Neural cell (in vitro differentiated cells): ENCODE results near the gene PXK. TPM values are rescaled to one million over a fixed set of nuclear protein-coding genes. Genes with fewer than 3 reads are reported as not detected.

ENCODE experiments used
- H2AFZ ChIP-seq: fragments of 200-600, 300-800 bp; sonication (generic), shearing (Covaris generic); 2 replicates; pipeline ENCODE4 v1.6.0; 2014; ENCODE audit warnings: low read depth, mild to moderate bottlenecking, antibody characterized with exemption, low read length, moderate library complexity
- H3F3A ChIP-seq: fragments of 200-600 bp; shearing (Covaris generic); 2 replicates; pipeline ENCODE4 v1.6.1; 2016; ENCODE audit warnings: mild to moderate bottlenecking, moderate library complexity, mixed read lengths, antibody characterized with exemption, low read length; ENCODE audit not compliant: insufficient read depth, poor library complexity, severe bottlenecking
- H3K27ac ChIP-seq: fragments of 200-600, 300-800 bp; sonication (generic), shearing (Covaris generic); 2 replicates; pipeline ENCODE4 v1.5.1; 2014; ENCODE audit warnings: mild to moderate bottlenecking, low read length, moderate library complexity
- H3K27me3 ChIP-seq: fragments of 300-800, 200-600 bp; sonication (generic), shearing (Covaris generic); 2 replicates; pipeline ENCODE4 v1.6.0; 2014; ENCODE audit warnings: mild to moderate bottlenecking, low read depth, low read length, moderate library complexity; ENCODE audit not compliant: insufficient read depth
- H3K36me3 ChIP-seq: fragments of 300-800, 200-600 bp; sonication (generic), shearing (Covaris generic); 2 replicates; pipeline ENCODE4 v1.5.1; 2014; ENCODE audit warnings: mild to moderate bottlenecking, antibody characterized with exemption, low read length, moderate library complexity; ENCODE audit not compliant: insufficient read depth
- H3K4me2 ChIP-seq: fragments of 300-800, 200-600 bp; sonication (generic), shearing (Covaris generic); 2 replicates; pipeline ENCODE4 v1.6.0; 2014; ENCODE audit warnings: mild to moderate bottlenecking, low read length
- H3K4me3 ChIP-seq: fragments of 300-800, 200-600 bp; sonication (generic), shearing (Covaris generic); 2 replicates; pipeline ENCODE4 v1.5.1; 2014; ENCODE audit warnings: mild to moderate bottlenecking, low read length, moderate library complexity
- H3K79me2 ChIP-seq: fragments of 200-600 bp; shearing (Covaris generic); replicated peaks from 2 replicates; pipeline ENCODE4 v1.6.0; 2014; ENCODE audit warnings: mild to moderate bottlenecking, low read length, moderate library complexity; ENCODE audit not compliant: insufficient read depth
- H3K9ac ChIP-seq: fragments of 300-800, 200-600 bp; sonication (generic), shearing (Covaris generic); 2 replicates; pipeline ENCODE4 v1.6.1; 2016; ENCODE audit warnings: mild to moderate bottlenecking, low read length, mixed read lengths
- H3K9me2 ChIP-seq: fragments of 200-600 bp; shearing (Covaris generic); 2 replicates; pipeline ENCODE4 v1.6.1; 2016; ENCODE audit warnings: mild to moderate bottlenecking, low read length, mixed read lengths; ENCODE audit not compliant: insufficient read depth
- H3K9me3 ChIP-seq: fragments of 200-600, 300-800 bp; sonication (generic), shearing (Covaris generic); 2 replicates; pipeline ENCODE4 v1.6.1; 2016; ENCODE audit warnings: mild to moderate bottlenecking, mixed run types, low read length, moderate library complexity, mixed read lengths
- H4K20me1 ChIP-seq: fragments of 200-600 bp; shearing (Covaris generic); 2 replicates; pipeline ENCODE4 v1.6.1; 2016; ENCODE audit warnings: mild to moderate bottlenecking, mixed run types; ENCODE audit not compliant: insufficient read depth
- EP300 ChIP-seq: fragments of 450-650 bp; conservative IDR thresholded peaks from 2 replicates; pipeline ENCODE4 v1.6.1; 2014; ENCODE audit warnings: antibody characterized with exemption, mild to moderate bottlenecking, moderate library complexity; ENCODE audit not compliant: poor library complexity, severe bottlenecking
- EZH2 ChIP-seq: fragments of 200-600, 300-800 bp; shearing (Covaris generic), sonication (generic); IDR thresholded peaks from 2 replicates; pipeline ENCODE4 v1.6.1; 2014; ENCODE audit warnings: antibody characterized with exemption, low read length, borderline replicate concordance, mild to moderate bottlenecking; ENCODE audit not compliant: insufficient read depth, poor library complexity, severe bottlenecking
- MXI1 ChIP-seq: fragments of 450-650 bp; conservative IDR thresholded peaks from 2 replicates; pipeline ENCODE4 v1.6.1; 2014; ENCODE audit warnings: antibody characterized with exemption, mild to moderate bottlenecking; ENCODE audit not compliant: poor library complexity, severe bottlenecking
- POLR2AphosphoS5 ChIP-seq: IDR thresholded peaks from 2 replicates; pipeline ENCODE4 v1.6.1; 2012
- RAD21 ChIP-seq: fragments of 450-650 bp; conservative IDR thresholded peaks from 2 replicates; pipeline ENCODE4 v1.6.1; 2014; ENCODE audit warnings: antibody characterized with exemption, mild to moderate bottlenecking, moderate library complexity
- SMC3 ChIP-seq: fragments of 450-650 bp; conservative IDR thresholded peaks from 2 replicates; pipeline ENCODE4 v1.6.1; 2014; ENCODE audit warnings: antibody characterized with exemption, mild to moderate bottlenecking, moderate library complexity; ENCODE audit not compliant: poor library complexity
- TAF1 ChIP-seq: IDR thresholded peaks from 2 replicates; pipeline ENCODE4 v1.6.1; 2012; ENCODE audit warnings: low read depth
- polyA plus RNA-seq: library from polyadenylated mRNA; depleted of rRNA; stranded (reverse); fragments of >200 nt; gene quantifications from 2 replicates; pipeline ENCODE4 v1.2.3, GENCODE V29; 2014
- TF ChIP-seq, protein P1 (sequence below): fragments of 450-650 bp; IDR thresholded peaks from 2 replicates; pipeline ENCODE4 v1.5.1; 2014; ENCODE audit warnings: antibody characterized with exemption, mild to moderate bottlenecking, moderate library complexity; ENCODE audit not compliant: poor library complexity, severe bottlenecking
- TF ChIP-seq, protein P2 (sequence below): IDR thresholded peaks from 2 replicates; pipeline ENCODE4 v1.6.1; 2012; ENCODE audit warnings: borderline replicate concordance

PXK gene
- polyA plus RNA-seq, 1 donor from 2014 or later: 37.7 TPM

- H2AFZ ChIP-seq: no peak overlapping the region
- no peaks in the 10 kb centered on the region for H4K20me1 ChIP-seq
- peak overlapping the region; percentile 81 for H3K4me3 ChIP-seq
- H3K9me3 ChIP-seq: no peaks in the 10 kb centered on the region
- TF ChIP-seq EP300 (no peak), SMC3 (no peak), MXI1 (no peak), TAF1 (no peak), POLR2AphosphoS5 (no peak), RAD21 (no peak), EZH2 (no peak)
- TF ChIP-seq, protein P1, sequence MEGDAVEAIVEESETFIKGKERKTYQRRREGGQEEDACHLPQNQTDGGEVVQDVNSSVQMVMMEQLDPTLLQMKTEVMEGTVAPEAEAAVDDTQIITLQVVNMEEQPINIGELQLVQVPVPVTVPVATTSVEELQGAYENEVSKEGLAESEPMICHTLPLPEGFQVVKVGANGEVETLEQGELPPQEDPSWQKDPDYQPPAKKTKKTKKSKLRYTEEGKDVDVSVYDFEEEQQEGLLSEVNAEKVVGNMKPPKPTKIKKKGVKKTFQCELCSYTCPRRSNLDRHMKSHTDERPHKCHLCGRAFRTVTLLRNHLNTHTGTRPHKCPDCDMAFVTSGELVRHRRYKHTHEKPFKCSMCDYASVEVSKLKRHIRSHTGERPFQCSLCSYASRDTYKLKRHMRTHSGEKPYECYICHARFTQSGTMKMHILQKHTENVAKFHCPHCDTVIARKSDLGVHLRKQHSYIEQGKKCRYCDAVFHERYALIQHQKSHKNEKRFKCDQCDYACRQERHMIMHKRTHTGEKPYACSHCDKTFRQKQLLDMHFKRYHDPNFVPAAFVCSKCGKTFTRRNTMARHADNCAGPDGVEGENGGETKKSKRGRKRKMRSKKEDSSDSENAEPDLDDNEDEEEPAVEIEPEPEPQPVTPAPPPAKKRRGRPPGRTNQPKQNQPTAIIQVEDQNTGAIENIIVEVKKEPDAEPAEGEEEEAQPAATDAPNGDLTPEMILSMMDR: no peak
- TF ChIP-seq, protein P2, sequence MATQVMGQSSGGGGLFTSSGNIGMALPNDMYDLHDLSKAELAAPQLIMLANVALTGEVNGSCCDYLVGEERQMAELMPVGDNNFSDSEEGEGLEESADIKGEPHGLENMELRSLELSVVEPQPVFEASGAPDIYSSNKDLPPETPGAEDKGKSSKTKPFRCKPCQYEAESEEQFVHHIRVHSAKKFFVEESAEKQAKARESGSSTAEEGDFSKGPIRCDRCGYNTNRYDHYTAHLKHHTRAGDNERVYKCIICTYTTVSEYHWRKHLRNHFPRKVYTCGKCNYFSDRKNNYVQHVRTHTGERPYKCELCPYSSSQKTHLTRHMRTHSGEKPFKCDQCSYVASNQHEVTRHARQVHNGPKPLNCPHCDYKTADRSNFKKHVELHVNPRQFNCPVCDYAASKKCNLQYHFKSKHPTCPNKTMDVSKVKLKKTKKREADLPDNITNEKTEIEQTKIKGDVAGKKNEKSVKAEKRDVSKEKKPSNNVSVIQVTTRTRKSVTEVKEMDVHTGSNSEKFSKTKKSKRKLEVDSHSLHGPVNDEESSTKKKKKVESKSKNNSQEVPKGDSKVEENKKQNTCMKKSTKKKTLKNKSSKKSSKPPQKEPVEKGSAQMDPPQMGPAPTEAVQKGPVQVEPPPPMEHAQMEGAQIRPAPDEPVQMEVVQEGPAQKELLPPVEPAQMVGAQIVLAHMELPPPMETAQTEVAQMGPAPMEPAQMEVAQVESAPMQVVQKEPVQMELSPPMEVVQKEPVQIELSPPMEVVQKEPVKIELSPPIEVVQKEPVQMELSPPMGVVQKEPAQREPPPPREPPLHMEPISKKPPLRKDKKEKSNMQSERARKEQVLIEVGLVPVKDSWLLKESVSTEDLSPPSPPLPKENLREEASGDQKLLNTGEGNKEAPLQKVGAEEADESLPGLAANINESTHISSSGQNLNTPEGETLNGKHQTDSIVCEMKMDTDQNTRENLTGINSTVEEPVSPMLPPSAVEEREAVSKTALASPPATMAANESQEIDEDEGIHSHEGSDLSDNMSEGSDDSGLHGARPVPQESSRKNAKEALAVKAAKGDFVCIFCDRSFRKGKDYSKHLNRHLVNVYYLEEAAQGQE: no peak
- H3K27me3 ChIP-seq: no peaks in the 10 kb centered on the region
- H3K27ac ChIP-seq: no peak overlapping the region
- peak overlapping the region; percentile 68 for H3K9ac ChIP-seq
- H3K79me2 ChIP-seq: peaks cover 5% of the 10 kb centered on the region
- no peaks in the 10 kb centered on the region for H3K36me3 ChIP-seq
- no peaks in the 10 kb centered on the region for H3F3A ChIP-seq
- H3K4me2 ChIP-seq: peak overlapping the region; percentile 90
- H3K9me2 ChIP-seq: no peaks in the 10 kb centered on the region
Measured at GRCh38 chr3:58334506-58334884, 1.8 kb downstream of the PXK start.

DNA sequence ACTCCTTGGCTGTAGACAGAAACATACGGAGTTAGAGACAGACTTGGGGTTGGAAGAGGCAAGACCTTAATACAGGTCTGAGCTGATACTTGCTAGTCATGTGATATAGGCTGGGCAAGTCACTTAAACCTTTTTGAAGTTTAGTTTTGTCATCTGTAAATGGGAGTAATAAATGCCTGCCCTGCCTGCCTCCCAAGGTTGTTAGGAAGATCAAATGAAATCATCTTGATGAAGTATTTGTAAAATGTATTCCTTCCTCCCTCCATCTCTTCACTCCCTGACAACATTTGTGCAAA, 2.9 kb downstream of the PXK start:
- Histone ChIP-seq H2AFZ (no peak overlapping the region), H4K20me1 (no peaks in the 10 kb centered on the region), H3K4me3 (peak overlapping the region; percentile 81), H3K79me2 (peaks cover 5% of the 10 kb centered on the region), H3K27ac (no peak overlapping the region), H3K9me2 (no peaks in the 10 kb centered on the region), H3K4me2 (no peak overlapping the region), H3K9me3 (no peaks in the 10 kb centered on the region), H3K27me3 (no peaks in the 10 kb centered on the region), H3K9ac (no peak overlapping the region), H3F3A (no peaks in the 10 kb centered on the region), H3K36me3 (no peaks in the 10 kb centered on the region)
- no peak for TF ChIP-seq EP300
- TF ChIP-seq EZH2: no peak
- no peak for TF ChIP-seq MXI1
- TF ChIP-seq POLR2AphosphoS5: no peak
- no peak for TF ChIP-seq TAF1
- TF ChIP-seq SMC3: no peak
- TF ChIP-seq RAD21: no peak
- TF ChIP-seq, protein P2: no peak
- TF ChIP-seq, protein P1: no peak
